ENCODE results near the gene PHF3. TPM values are rescaled to one million over a fixed set of nuclear protein-coding genes. Genes with fewer than 3 reads are reported as not detected.

Gene PHF3
- total RNA-seq, 1 experiment from 2014 or later, result 40.0 TPM

GRCh38 chr6:63597141-63598048, 38.2 kb upstream of the PHF3 start:
- no TSS peak for BruUV-seq (replicated peaks)
- POLR2A ChIA-PET, result no interaction called here
- CTCF ChIA-PET, result interaction anchor here (0.5 to 2.8 kb wide), 7 partner anchors 9 to 1721 kb away, joined by 3 to 20 read pairs (median 4); no protein-coding TSS in a partner anchor
- no peaks in the 10 kb centered on the region for H3K36me3 ChIP-seq (ENCODE audit: control insufficient read depth, insufficient read depth, low read length)
- no peak overlapping the region for H3K27ac ChIP-seq (ENCODE audit: low read length)
- peaks cover 6% of the 10 kb centered on the region; the same call in 1 of the 2 replicates for H3K4me1 ChIP-seq (ENCODE audit: control insufficient read depth, insufficient read depth, low read length)
- H3K27me3 ChIP-seq (ENCODE audit: control insufficient read depth, insufficient read depth, low read length), result no peaks in the 10 kb centered on the region
- no peak for DNase-seq (ENCODE audit: low read depth, low spot score)
- in situ Hi-C loops (cut with HindIII; ENCODE audit: low pct_unique_long_range_greater_than_20kb, low sequenced_read_pairs) (no loop called here), intact Hi-C loops (cut with micrococcal nuclease; ENCODE audit: unreplicated experiment) (loop anchor here (2.0 kb wide), 1 partner anchor 167 kb away; no protein-coding TSS in a partner anchor)
- ATAC-seq, result peak; percentile 55
- TF ChIP-seq POLR2AphosphoS5 (IDR thresholded peaks at IDR 0.05; ENCODE audit: low read depth, low read length) (no peak), CTCF (IDR thresholded peaks at IDR 0.05) (no peak), SIN3A (IDR thresholded peaks at IDR 0.05; ENCODE audit: borderline replicate concordance, insufficient read depth, low read depth, low read length) (no peak), REST (IDR thresholded peaks at IDR 0.05; ENCODE audit: insufficient read depth in 1 of 2, low read depth in 2 of 2, low read length in 1 of 2) (no peak), TCF7L2 (IDR thresholded peaks at IDR 0.05; ENCODE audit: low read depth, low read length) (no peak)
- no peaks in the 10 kb centered on the region for H3K9me3 ChIP-seq (ENCODE audit: control insufficient read depth, insufficient read depth, low read depth, low read length)
- H3K4me3 ChIP-seq (ENCODE audit: low read depth in 2 of 2, low read length in 2 of 2), result peak overlapping the region; percentile 51 to 81

- Histone ChIP-seq H3K27ac (ENCODE audit: low read length) (no peak overlapping the region), H3K36me3 (ENCODE audit: control insufficient read depth, insufficient read depth, low read length) (no peaks in the 10 kb centered on the region), H3K4me1 (ENCODE audit: control insufficient read depth, insufficient read depth, low read length) (peaks cover 6% of the 10 kb centered on the region; the same call in 1 of the 2 replicates), H3K9me3 (ENCODE audit: control insufficient read depth, insufficient read depth, low read depth, low read length) (no peaks in the 10 kb centered on the region), H3K4me3 (ENCODE audit: low read depth in 2 of 2, low read length in 2 of 2) (peak overlapping the region; percentile 51 to 81), H3K27me3 (ENCODE audit: control insufficient read depth, insufficient read depth, low read length) (no peaks in the 10 kb centered on the region)
- no TSS peak for BruUV-seq (replicated peaks)
- DNase-seq (ENCODE audit: low read depth, low spot score) (peak; percentile 77), ATAC-seq (peak; percentile 97)
- ChIA-PET CTCF (interaction anchor here (0.5 to 2.8 kb wide), 12 partner anchors 11 to 247 kb away, joined by 3 to 20 read pairs (median 3); partner anchors contain the start of gene PHF3), POLR2A (no interaction called here)
- in situ Hi-C loops (cut with HindIII; ENCODE audit: low pct_unique_long_range_greater_than_20kb, low sequenced_read_pairs), result no loop called here
- TF ChIP-seq CTCF (IDR thresholded peaks at IDR 0.05) (peak; percentile 97), REST (IDR thresholded peaks at IDR 0.05; ENCODE audit: insufficient read depth in 1 of 2, low read depth in 2 of 2, low read length in 1 of 2) (no peak)
- intact Hi-C loops (cut with micrococcal nuclease; ENCODE audit: unreplicated experiment), result loop anchor here (2.0 kb wide), 1 partner anchor 166 kb away; no protein-coding TSS in a partner anchor
Observed at GRCh38 chr6:63598049-63599036, 37.3 kb upstream of the PHF3 start.
